Stimulated activated naive B cell treated with anti-CD40 and anti-IgM and Interleukin-4, amounts not matched to agents 10 μg/mL and 1 μg/mL and 100 μg/mL, for 72 hours (primary cell): Measurements from ENCODE around the gene LMF1.
"Not testable (repeated sequence)": the region's sequence is repeated elsewhere in the genome, so short reads cannot be mapped to it uniquely, and the experiment has no call there.

Experiments
- ATAC-seq, 2 donors: fragments of 150-1000 bp; cut with Tn5 transposase; replicated peaks; 2 replicates each; pipeline ENCODE4 v1.10.0; 2021; ENCODE audit warnings: moderate library complexity in 1 of 2
- DNase-seq: peaks from one replicate; pipeline ENCODE4 v3.0.0; 2021
- H3K27ac Mint-ChIP-seq: one replicate; pipeline ENCODE4 v1.8.0; 2022; ENCODE audit warnings: mild to moderate bottlenecking, mixed read lengths
- H3K27me3 Mint-ChIP-seq, 2 donors: one replicate each; pipeline ENCODE4 v1.8.0; 2022; ENCODE audit warnings: mixed read lengths in 2 of 2
- H3K36me3 Mint-ChIP-seq, 2 donors: one replicate each; pipeline ENCODE4 v1.8.0; 2022; ENCODE audit warnings: mixed read lengths in 2 of 2, mild to moderate bottlenecking in 1 of 2
- H3K4me1 Mint-ChIP-seq, 2 donors: one replicate each; pipeline ENCODE4 v1.8.0; 2022; ENCODE audit warnings: mixed read lengths in 2 of 2, mild to moderate bottlenecking in 1 of 2
- H3K4me3 Mint-ChIP-seq, 2 donors: one replicate each; pipeline ENCODE4 v1.8.0; 2022; ENCODE audit warnings: mild to moderate bottlenecking in 2 of 2, mixed read lengths in 2 of 2, moderate library complexity in 1 of 2
- H3K9me3 Mint-ChIP-seq, 2 donors: one replicate each; pipeline ENCODE4 v1.8.0; 2022; ENCODE audit warnings: mixed read lengths in 2 of 2, mild to moderate bottlenecking in 1 of 2

Gene LMF1

DNA sequence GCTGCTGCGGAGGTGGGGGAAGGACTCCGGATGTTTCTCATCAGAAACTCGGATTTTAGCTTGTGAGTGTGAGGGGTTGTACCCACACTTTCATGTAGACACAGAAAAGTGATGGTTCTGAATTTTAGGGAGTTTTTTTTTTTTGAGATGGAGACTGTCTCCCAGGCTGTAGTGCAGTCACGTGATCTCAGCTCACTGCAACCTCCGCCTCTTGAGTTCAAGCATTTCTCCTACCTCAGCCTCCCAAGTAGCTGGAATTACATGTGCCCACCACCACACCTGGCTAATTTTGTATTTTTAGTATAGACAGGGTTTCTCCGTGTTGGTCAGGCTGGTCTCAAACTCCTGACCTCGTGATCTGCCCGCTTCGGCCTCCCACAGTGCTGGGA, 147.9 kb downstream of the LMF1 start:
- H3K36me3 Mint-ChIP-seq: no peaks in the 10 kb centered on the region
- ATAC-seq (no peak), DNase-seq (no peak)
- no peaks in the 10 kb centered on the region for H3K9me3 Mint-ChIP-seq
- no peak overlapping the region for H3K27ac Mint-ChIP-seq
- peaks cover 6 to 9% of the 10 kb centered on the region in 2 donors for H3K27me3 Mint-ChIP-seq
- H3K4me1 Mint-ChIP-seq: peaks cover 3 to 11% of the 10 kb centered on the region in 2 donors
- H3K4me3 Mint-ChIP-seq: no peak overlapping the region

DNA sequence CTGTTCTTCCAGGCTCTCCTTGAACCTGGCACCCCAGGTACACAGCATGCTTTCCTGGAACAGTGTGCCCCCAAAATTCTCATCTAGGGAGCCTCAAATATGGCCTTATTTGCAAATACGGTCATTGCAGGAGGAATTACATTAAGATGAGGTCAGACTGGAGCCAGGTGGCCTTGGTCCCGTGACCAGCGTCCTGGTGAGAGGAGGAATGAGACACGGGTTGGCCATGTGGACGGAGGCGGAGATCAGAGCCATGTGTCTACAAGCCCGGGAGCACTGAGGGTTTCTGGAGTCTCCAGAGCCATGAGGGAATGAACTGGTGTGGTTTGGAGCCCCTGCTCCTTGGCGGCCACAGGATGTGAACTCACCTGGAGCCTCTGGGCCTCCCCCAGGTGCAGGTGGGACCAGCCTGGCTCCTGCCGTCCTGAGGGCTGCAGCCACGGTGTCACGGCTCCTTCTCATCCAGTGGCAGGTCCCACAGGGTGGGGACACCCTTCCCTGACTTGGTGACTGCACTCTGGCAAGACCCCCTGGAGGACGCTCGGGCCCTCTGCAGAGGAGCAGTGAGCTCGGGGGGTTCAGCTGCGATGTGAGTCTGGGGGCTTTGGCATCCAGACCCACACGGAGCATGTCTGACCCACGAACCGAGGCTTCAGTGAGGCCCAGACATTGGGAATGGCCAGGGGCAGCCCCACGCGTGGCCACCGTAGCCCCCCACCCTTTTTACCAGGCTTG, 148.4 kb downstream of the LMF1 start:
- H3K4me3 Mint-ChIP-seq: no peak overlapping the region
- DNase-seq (no peak), ATAC-seq (no peak)
- peaks cover 3 to 11% of the 10 kb centered on the region in 2 donors for H3K4me1 Mint-ChIP-seq
- no peaks in the 10 kb centered on the region for H3K9me3 Mint-ChIP-seq
- no peak overlapping the region for H3K27ac Mint-ChIP-seq
- no peaks in the 10 kb centered on the region for H3K36me3 Mint-ChIP-seq
- peaks cover 6 to 9% of the 10 kb centered on the region in 2 donors for H3K27me3 Mint-ChIP-seq

DNA sequence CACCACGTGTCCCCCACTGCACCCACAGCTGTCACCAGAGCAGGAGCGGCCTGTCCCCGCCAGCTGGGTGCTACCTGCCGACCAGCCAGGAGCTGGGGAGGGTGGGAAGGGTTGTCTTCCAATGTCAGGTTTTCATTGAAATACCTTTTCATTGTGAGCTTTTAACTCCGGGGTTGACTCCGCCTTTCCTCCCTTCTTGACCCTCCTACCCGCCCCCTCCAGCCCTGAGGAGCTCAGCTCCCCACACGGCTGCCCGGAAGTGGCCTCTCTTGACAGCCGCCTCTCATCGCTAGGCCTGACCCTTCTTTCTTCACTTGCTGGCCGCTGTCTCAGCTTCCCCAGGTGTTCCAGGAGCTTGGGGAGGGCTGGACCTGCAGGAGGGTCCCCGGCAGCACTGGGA, 149.0 kb downstream of the LMF1 start:
- H3K27me3 Mint-ChIP-seq: peaks cover 6 to 9% of the 10 kb centered on the region in 2 donors
- ATAC-seq: no peak
- no peak for DNase-seq
- no peaks in the 10 kb centered on the region for H3K36me3 Mint-ChIP-seq
- no peak overlapping the region for H3K4me3 Mint-ChIP-seq
- H3K9me3 Mint-ChIP-seq: no peaks in the 10 kb centered on the region
- no peak overlapping the region for H3K27ac Mint-ChIP-seq
- peaks cover 3 to 11% of the 10 kb centered on the region in 2 donors for H3K4me1 Mint-ChIP-seq

DNA sequence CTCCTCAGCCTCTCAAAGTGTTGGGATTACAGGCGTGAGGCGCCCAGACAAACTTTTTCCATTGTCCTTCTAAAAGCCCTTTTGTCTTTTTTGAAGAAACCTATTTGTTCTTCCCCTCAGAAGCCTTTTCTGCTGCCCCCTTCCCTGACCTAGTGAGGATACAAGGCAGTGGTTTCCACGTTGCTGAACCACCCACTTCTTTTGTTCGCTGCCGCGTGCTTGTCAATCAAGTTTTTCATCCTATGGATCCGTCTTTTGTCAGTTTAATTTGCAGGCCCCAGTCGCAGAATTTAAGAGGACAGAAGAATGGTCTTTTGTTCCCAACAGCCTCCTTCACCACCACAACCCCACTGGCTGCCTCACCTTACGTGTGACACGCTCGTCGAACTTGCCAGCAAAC, 150.0 kb downstream of the LMF1 start:
- Mint-ChIP-seq H3K27me3 (peaks cover 6 to 9% of the 10 kb centered on the region in 2 donors), H3K9me3 (no peaks in the 10 kb centered on the region), H3K4me1 (peaks cover 3 to 11% of the 10 kb centered on the region in 2 donors), H3K27ac (no peak overlapping the region), H3K36me3 (no peaks in the 10 kb centered on the region), H3K4me3 (no peak overlapping the region)
- DNase-seq: no peak
- ATAC-seq: no peak

DNA sequence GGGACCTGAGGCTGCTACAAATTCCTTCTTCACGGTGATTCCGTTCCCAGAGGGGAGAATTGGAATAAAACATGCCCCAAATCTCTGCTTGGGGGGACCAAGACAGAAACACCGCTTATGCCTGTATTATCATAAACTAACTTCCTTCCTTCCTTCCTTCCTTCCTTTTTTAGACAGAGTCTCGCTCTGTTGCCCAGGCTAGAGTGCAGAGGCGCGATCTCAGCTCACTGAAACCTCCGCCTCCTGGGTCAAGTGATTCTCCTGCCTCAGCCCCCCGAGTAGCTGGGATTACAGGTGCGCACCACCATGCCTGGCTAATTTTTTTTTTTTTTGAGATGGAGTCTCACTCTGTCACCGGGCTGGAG, 150.8 kb downstream of the LMF1 start:
- H3K27ac Mint-ChIP-seq, DNase-seq, H3K4me3 Mint-ChIP-seq, ATAC-seq, H3K27me3 Mint-ChIP-seq, H3K36me3 Mint-ChIP-seq, H3K9me3 Mint-ChIP-seq: not testable (repeated sequence)
- H3K4me1 Mint-ChIP-seq: peaks cover 3 to 11% of the 10 kb centered on the region in 2 donors

DNA sequence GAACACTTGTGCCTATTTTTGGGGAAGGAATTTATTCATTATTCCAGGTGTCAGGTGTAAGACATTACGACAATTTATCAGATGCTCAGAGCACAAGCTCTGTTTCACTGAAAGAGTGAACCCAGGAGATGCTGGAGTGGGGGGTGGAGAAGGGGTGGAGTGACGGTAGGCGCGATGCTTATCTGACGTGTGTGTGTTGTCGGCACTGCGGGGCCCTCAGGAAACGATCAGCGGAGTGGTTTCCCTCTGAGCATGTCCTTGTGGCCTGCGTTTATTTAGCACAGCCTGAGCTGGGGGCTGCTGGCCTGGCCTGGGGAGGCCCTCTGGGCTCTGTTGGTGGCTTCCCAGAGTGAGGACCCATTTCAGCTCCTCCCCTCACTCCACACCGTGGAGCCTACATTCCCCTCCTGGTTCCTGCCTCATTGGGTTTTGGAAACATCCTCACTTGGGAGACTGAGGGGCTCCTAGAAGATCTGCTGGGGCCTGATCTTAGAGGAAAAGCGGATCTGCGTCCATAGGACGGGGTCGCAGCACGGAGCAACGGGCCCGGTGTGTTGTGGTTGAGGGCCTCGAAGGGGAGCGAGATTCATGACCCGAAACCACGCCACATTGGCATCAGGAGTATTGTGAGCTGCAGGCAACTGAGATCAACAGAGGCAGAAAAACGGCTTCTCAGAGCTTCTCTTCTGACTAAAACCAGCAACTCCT, 151.3 kb downstream of the LMF1 start:
- ATAC-seq: peak; percentile 44 to 55
- no peak for DNase-seq
- Mint-ChIP-seq H3K27ac (no peak overlapping the region), H3K9me3 (no peaks in the 10 kb centered on the region), H3K4me1 (peaks cover 3 to 11% of the 10 kb centered on the region in 2 donors), H3K4me3 (no peak overlapping the region), H3K27me3 (peaks cover 9 to 12% of the 10 kb centered on the region in 2 donors), H3K36me3 (no peaks in the 10 kb centered on the region)

DNA sequence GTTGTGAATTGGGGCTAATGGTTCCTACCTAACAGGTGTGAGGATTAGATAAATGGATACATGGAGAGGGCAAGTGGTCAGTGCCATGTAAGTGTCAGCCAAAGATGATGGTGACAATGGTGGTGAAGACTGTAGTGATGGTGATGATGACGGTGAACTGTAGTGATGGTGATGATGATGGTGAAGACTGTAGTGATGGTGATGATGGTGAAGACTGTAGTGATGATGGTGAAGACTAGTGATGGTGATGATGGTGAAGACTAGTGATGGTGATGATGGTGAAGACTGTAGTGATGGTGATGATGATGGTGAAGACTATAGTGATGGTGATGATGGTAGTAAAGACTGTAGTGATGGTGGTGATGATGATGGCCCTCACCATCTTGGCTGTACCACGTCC, 152.2 kb downstream of the LMF1 start:
- Mint-ChIP-seq H3K27me3 (peaks cover 11 to 12% of the 10 kb centered on the region in 2 donors), H3K9me3 (no peaks in the 10 kb centered on the region), H3K27ac (no peak overlapping the region), H3K36me3 (no peaks in the 10 kb centered on the region), H3K4me1 (peaks cover 3 to 11% of the 10 kb centered on the region in 2 donors), H3K4me3 (no peak overlapping the region)
- ATAC-seq: no peak
- no peak for DNase-seq

DNA sequence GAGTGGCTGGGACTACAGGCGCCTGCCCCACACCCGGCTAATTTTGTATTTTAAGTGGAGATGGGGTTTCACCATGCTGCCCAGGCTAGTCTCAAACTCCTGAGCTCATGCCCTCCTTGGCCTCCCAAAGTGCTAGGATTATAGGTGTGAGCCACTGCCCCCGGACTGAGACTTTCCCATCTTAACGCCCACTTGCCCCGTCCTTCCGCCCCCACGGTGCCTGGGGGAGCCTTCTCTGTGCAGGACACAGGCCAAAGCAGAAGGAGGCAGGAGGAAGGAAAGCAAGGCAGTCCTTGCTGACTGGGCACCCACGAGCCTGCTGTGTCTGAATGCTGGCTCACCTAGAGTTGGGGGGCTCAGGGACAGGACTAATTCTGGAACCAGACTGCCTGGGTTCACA, 152.7 kb downstream of the LMF1 start:
- no peak for ATAC-seq

DNA sequence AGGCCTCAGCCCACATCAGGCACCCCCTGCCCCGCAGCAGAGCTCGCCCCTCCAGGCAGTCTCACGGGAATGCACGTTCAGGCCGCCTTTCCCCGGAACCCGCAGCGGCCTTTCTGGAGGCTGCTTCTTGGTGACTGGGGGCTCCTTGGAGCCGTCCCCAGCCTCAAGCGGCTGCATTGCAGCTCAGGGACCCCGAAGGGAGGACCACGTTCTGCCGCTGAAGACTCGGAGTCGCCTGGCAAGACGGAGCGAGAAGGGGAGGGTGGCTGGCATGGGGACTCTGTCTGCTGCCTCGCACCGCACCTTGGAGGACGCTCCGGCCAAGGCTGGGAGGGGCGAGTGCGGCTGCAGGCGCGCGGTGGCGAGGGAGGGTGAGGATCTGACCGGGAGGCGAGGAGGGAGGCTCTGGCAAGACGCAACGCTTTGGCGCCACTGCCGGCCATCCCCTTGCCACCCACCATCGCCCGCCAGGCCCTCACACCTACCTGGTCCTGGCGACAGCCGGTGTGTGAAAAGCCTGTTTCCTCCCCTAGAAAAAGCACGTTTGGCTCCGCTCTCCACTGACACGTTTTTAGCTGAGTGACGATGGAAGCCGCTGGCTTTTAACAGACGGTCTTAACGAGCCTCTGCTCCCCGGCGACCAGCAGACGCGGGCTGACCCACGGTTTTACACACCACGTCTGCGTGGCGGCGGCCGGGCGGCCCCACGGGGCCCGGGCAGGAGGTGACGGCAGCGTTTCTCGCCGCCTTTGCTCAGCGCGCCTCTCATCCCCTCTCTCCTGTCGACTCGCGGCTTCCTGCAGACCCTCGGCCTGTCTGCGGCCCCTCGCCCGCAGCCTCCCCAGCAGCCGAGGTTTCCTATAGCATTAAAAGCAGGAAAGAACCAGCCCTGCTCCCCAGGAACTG, 153.5 kb downstream of the LMF1 start:
- H3K27me3 Mint-ChIP-seq: peaks cover 17 to 24% of the 10 kb centered on the region in 2 donors
- no peaks in the 10 kb centered on the region for H3K9me3 Mint-ChIP-seq
- DNase-seq: no peak
- H3K4me3 Mint-ChIP-seq: no peak overlapping the region
- no peak overlapping the region for H3K27ac Mint-ChIP-seq
- no peak for ATAC-seq
- no peaks in the 10 kb centered on the region for H3K36me3 Mint-ChIP-seq
- peaks cover 5 to 11% of the 10 kb centered on the region in 2 donors for H3K4me1 Mint-ChIP-seq

More for the DNA sequence above, 152.7 kb downstream of the LMF1 start:
- Mint-ChIP-seq H3K4me1 (peaks cover 3 to 11% of the 10 kb centered on the region in 2 donors), H3K4me3 (no peak overlapping the region), H3K36me3 (no peaks in the 10 kb centered on the region), H3K27ac (no peak overlapping the region), H3K27me3 (peaks cover 12 to 15% of the 10 kb centered on the region in 2 donors), H3K9me3 (no peaks in the 10 kb centered on the region)
- no peak for DNase-seq

DNA sequence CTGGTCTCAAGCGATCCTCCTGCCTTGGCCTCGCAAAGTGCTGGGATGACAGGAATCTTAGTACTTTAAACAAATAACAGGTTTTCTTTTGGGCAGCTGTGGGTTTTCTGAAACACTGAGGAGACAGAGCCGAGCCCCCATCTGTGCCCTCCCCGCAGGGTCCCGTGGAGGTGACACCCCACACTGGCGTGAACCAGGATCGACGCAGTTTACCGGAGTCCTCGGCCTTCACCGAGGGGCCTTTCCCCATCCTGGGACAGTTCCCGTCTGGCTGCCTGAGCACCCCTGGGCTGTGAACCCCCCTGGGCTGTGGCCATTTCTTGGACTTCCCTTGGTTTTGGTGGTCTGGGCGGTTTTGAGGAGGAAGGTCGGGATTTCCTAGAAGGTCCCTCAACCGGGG, 154.9 kb downstream of the LMF1 start:
- ATAC-seq (no peak), DNase-seq (no peak)
- Mint-ChIP-seq H3K36me3 (peaks cover 0 to 3% of the 10 kb centered on the region in 2 donors), H3K27ac (no peak overlapping the region), H3K27me3 (peaks cover 18 to 31% of the 10 kb centered on the region in 2 donors), H3K4me3 (no peak overlapping the region), H3K4me1 (peaks cover 5 to 14% of the 10 kb centered on the region in 2 donors), H3K9me3 (no peaks in the 10 kb centered on the region)

DNA sequence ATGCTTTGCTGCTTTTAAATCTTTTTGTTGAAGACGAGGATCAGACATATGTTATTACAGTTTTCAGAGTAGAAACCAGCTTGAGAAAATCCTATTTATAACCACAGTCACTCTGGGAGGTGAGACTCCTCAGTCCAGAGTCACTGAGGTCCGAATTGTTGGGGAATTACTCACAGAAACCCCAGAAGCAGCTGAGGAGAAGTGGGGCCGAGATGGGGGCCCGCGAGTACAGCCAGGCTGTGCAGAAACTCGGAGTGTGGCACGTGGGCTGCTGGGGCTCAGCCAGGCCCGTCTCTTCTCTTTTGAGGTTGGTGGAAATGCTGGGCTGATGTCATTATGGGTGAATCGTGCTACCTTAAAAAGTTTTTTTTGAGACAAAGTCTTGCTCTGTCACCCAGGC, 155.8 kb downstream of the LMF1 start:
- Mint-ChIP-seq H3K4me3 (no peak overlapping the region), H3K27me3 (peaks cover 16 to 39% of the 10 kb centered on the region in 2 donors), H3K36me3 (peaks cover 0 to 3% of the 10 kb centered on the region in 2 donors), H3K4me1 (peaks cover 4 to 14% of the 10 kb centered on the region in 2 donors), H3K27ac (no peak overlapping the region), H3K9me3 (no peaks in the 10 kb centered on the region)
- DNase-seq (no peak), ATAC-seq (no peak)

DNA sequence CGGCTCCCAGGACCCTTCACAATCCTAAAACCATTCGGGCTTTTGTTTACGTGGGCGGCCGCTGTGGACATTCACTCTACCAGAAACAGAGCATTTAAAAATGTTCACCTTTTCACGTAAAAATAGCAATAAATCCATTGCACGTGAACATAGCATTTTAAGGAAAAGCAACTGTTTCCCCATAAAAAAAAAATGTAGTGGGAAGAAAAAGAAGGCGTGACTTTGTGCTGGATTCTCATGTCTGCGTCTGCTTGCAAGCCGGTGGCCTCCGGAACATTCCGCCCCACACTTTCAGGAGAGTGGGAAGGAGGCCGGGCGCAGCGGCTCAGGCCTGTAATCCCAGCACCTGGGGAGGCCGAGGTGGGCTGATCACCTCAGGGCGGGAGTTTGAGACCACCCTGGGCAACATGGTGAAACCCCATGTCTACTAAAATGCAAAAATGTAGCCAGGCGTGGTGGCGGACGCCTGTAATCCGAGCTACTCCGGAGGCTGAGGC, 156.8 kb downstream of the LMF1 start:
- no peaks in the 10 kb centered on the region for H3K9me3 Mint-ChIP-seq
- no peak for DNase-seq
- peaks cover 6 to 12% of the 10 kb centered on the region in 2 donors for H3K4me1 Mint-ChIP-seq
- H3K27ac Mint-ChIP-seq: no peak overlapping the region
- H3K36me3 Mint-ChIP-seq: peaks cover 0 to 5% of the 10 kb centered on the region in 2 donors
- no peak for ATAC-seq
- peaks cover 16 to 41% of the 10 kb centered on the region in 2 donors for H3K27me3 Mint-ChIP-seq
- peak overlapping the region; percentile 5 to 28 for H3K4me3 Mint-ChIP-seq

DNA sequence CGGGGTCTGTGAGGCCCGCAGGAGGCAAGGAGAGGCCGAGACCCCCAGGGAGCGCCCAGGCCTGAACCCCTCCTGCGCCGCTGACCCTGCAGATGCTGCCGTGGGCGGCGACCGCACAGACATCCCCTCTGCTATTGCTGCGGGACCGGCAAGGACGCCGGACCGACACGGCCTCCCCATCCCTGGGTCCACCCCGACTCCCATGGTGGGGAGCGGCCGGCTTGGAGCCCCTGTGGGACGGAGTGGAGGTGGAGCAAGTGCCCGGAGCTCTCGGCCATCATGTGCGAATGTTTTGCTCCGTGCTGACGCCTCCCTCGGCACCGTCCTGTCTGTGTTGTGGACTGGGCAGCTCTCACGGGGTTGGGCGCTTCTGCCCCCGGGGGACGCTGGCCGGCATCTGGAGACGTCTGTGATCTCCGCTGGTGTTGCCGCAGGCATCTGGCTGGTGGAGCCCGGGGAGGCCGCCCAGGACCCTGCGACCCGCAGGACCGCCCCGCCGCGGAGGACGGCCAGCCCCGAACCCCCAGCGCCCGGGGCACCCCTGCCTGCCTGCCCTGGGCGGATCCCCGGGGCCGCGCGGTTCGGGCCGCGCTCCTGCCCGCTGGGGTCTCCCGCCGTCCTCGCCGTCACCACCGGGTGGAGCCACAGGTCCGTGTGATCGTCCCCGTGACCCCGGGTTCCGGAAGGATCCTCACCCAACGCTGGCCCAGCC, 157.4 kb downstream of the LMF1 start:
- peak overlapping the region; percentile 75 for H3K27ac Mint-ChIP-seq
- ATAC-seq (peak; percentile 84 to 88), DNase-seq (no peak)
- peaks cover 10 to 18% of the 10 kb centered on the region in 2 donors for H3K4me1 Mint-ChIP-seq
- no peaks in the 10 kb centered on the region for H3K9me3 Mint-ChIP-seq
- H3K4me3 Mint-ChIP-seq: peak overlapping the region; percentile 5 to 60
- peaks cover 16 to 41% of the 10 kb centered on the region in 2 donors for H3K27me3 Mint-ChIP-seq
- peaks cover 0 to 5% of the 10 kb centered on the region in 2 donors for H3K36me3 Mint-ChIP-seq

DNA sequence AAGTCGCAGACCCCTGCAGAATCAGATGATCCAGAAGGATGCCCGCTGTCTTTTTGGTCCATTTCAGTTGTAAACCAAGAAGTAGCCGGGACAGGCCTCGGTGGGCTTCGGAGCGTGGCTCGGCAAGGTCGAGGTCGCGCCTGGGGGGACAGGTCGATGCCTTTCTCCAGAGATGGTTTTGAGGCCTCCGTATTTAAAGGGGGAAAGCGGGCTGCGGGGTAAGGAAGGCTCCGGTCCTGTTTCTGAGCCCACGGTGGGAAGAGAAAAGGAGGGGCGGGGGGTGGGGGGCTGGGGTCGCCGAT, 162.7 kb downstream of the LMF1 start:
- ATAC-seq (no peak), DNase-seq (no peak)
- peaks cover 14 to 29% of the 10 kb centered on the region in 2 donors for H3K4me1 Mint-ChIP-seq
- H3K4me3 Mint-ChIP-seq: peak overlapping the region; percentile 99
- H3K27ac Mint-ChIP-seq: peak overlapping the region; percentile 96
- peaks cover 12 to 31% of the 10 kb centered on the region in 2 donors for H3K27me3 Mint-ChIP-seq
- H3K36me3 Mint-ChIP-seq: peaks cover 7 to 9% of the 10 kb centered on the region in 2 donors
- no peaks in the 10 kb centered on the region for H3K9me3 Mint-ChIP-seq
